Choroid plexus epithelial cell (primary cell): ENCODE measurements around the gene TULP4.
A peak's percentile ranks its signal among the peaks of the same experiment; 100 is the strongest.

ENCODE experiments used
- DNase-seq: peaks from one replicate; pipeline ENCODE4 v3.0.0-alpha.2; 2010; ENCODE audit warnings: low read depth
- H3K4me3 ChIP-seq: 2 replicates; pipeline ENCODE4 v1.5.1; 2011; ENCODE audit warnings: low read depth, mild to moderate bottlenecking, control low read depth, low read length, moderate library complexity
- TF ChIP-seq, protein P1 (sequence below): conservative IDR thresholded peaks from 2 replicates; pipeline ENCODE4 v1.5.1; 2011; ENCODE audit warnings: low read depth, mild to moderate bottlenecking, control low read depth, inconsistent platforms, low read length, moderate library complexity

TULP4 gene

DNA sequence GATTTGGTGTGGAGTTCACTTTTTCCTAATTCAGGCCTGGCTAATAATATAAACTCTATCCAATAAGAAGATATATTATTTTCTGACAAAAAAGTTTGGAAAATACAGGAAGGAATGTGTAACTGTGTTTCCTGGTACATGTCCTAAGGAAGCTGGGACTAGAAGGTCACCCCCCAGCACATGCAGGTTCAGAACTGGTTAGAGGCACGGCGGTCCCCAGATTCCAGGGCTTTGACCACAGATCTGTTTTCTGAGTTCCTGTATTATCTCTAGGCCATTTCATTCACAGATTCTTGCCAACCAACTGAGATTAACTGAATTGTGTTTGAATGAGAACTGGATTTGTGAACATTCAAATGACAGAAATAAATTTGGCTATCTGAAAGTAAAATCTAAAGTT lies 94.5 kb downstream of the TULP4 start:
- DNase-seq, result no peak
- TF ChIP-seq, protein P1, sequence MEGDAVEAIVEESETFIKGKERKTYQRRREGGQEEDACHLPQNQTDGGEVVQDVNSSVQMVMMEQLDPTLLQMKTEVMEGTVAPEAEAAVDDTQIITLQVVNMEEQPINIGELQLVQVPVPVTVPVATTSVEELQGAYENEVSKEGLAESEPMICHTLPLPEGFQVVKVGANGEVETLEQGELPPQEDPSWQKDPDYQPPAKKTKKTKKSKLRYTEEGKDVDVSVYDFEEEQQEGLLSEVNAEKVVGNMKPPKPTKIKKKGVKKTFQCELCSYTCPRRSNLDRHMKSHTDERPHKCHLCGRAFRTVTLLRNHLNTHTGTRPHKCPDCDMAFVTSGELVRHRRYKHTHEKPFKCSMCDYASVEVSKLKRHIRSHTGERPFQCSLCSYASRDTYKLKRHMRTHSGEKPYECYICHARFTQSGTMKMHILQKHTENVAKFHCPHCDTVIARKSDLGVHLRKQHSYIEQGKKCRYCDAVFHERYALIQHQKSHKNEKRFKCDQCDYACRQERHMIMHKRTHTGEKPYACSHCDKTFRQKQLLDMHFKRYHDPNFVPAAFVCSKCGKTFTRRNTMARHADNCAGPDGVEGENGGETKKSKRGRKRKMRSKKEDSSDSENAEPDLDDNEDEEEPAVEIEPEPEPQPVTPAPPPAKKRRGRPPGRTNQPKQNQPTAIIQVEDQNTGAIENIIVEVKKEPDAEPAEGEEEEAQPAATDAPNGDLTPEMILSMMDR, result no peak
- H3K4me3 ChIP-seq, result no peak overlapping the region

DNA sequence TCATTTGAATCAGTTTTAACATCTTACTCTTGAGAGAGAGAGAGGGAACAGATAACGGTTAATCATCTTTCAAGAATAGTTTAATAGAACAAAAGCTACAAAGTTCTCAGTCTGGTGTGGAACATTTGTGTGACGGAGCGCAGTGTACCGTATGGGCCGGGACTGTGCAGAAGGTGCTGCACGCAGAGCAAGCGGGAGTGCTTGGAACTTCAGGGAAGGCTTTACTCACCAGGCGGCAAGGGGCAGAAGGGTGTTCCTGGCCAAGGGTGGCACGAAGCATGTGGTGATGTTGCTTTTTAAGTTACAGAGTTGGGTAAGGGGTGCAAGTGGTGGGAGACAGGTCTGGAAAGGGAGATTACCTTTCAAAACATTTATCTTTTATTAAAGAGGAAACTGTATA lies 95.7 kb downstream of the TULP4 start:
- TF ChIP-seq, protein P1, result no peak
- H3K4me3 ChIP-seq, result no peak overlapping the region
- no peak for DNase-seq

DNA sequence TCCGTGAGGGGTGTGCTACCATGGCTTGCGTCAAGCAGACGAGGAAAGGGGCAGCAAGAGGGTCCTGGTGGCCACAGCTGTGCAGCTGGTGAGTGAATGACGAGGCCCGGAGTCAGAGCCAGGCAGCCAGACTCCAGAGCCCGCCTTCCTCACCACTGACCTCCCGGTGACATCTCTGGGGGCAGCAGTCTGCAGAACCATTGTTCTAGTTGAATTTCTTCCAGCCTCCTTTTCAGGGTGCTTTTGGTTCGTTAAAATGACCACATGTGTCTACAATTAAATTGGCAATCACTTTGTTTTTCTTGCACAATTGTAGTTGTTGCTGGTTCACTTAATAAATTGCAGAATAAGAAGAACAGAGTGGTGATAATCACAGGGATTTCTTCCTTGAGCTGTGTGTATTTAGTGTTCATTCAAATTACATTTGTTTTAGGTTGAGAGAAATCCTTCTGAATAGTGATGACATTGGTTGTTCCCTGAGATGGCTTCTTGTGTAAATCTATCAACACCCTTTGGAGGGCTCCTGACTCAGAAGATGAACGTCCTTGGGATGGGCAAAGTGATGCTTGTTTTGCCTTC lies 96.4 kb downstream of the TULP4 start:
- H3K4me3 ChIP-seq, result no peak overlapping the region
- TF ChIP-seq, protein P1, result no peak
- DNase-seq, result peak; percentile 82

DNA sequence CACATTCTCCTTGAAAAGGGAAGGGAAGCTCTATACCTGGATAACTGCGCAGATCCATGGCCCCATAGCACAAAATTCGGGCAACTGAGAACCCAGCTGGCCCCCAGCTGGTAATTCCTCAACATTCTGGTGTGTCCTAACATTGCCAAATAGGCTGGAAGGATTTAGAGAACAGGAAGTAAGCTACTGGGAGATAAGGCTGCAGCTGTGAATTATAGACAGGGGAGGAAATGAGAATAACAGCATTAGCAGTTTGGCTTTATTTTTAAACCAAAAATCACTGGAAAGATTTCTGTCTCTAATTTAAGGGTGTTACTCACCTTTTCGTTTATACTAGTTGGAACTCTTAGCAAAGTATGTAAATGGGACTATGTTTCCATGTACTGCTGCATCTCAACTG lies 97.2 kb downstream of the TULP4 start:
- TF ChIP-seq, protein P1, result no peak
- DNase-seq, result peak; percentile 74
- no peak overlapping the region for H3K4me3 ChIP-seq

DNA sequence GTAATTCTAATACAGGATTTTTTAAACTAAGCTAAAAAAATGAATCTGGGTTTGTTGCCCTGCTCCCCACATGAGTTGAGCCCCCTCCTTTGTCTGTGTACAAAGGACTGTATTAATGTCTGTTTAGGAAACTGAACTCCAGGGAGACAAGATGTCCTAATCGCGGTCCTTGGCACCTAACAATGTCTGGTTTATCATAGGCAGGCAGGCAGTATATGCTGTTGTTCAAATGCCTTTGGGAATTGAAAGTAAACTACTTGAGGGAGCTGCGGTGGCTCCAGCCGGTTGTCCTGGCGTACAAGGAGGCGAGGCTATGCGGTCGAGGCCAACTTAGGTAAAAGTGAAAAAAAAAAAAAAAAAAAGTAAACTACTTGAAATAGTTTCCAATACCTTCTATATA lies 98.5 kb downstream of the TULP4 start:
- TF ChIP-seq, protein P1, result no peak
- no peak for DNase-seq

DNA sequence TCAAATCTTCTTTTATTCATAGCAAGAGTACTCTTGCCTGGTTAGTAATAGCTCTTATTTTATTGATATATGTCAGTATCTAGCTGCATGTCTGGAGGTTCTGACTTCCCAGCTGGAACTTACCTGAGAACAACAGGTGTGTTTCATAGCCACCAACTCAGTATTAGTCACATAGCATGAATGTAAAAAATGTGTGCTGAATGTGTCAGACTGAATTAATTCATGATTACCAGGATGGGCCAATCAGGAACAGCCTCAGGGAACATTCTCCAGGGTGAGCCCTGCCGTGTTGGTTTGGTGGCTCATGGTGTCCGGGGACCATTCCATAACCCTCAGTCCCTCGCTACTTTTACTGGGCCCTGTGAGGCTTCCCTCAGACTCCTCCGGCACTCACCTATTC lies 99.7 kb downstream of the TULP4 start:
- TF ChIP-seq, protein P1, result no peak
- H3K4me3 ChIP-seq, result no peak overlapping the region
- DNase-seq, result no peak

More for the DNA sequence above, 98.5 kb downstream of the TULP4 start:
- no peak overlapping the region for H3K4me3 ChIP-seq

DNA sequence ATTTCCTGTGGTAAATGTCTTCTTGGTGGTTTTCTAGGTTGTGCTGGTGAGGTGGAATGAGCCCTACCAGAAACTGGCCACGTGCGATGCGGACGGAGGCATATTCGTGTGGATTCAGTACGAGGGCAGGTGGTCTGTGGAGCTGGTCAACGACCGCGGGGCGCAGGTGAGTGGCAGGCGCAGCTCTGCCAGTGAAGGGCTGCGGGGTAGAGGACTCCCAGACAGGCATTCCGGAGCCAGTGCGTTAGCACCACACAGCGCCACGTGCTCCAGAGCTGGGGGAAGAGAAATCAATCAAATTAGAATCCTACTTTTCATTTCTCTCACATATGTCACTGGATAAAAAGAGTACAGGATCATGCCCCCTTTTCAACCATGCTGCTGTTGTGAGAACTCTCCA lies 100.8 kb downstream of the TULP4 start:
- H3K4me3 ChIP-seq, result no peak overlapping the region
- TF ChIP-seq, protein P1, result no peak
- DNase-seq, result no peak
